Brain microvascular endothelial cell (primary cell): Measurements from ENCODE around the gene CALR.

Source experiments
- DNase-seq: peaks from one replicate; pipeline ENCODE4 v3.0.0-alpha.2; 2020
- H3K27ac ChIP-seq: fragments of 250-450 bp; sonication (Bioruptor Pico); 2 replicates; pipeline ENCODE4 v1.5.1; 2020; ENCODE audit warnings: mild to moderate bottlenecking, moderate library complexity
- H3K27me3 ChIP-seq: fragments of 250-450 bp; sonication (Bioruptor Pico); replicated peaks from 2 replicates; pipeline ENCODE4 v1.5.1; 2020; ENCODE audit warnings: mild to moderate bottlenecking
- H3K36me3 ChIP-seq: fragments of 250-450 bp; sonication (Bioruptor Pico); replicated peaks from 2 replicates; pipeline ENCODE4 v1.5.1; 2020; ENCODE audit warnings: mild to moderate bottlenecking
- H3K4me3 ChIP-seq: 2 replicates; pipeline ENCODE4 v1.5.1; 2011; ENCODE audit warnings: low read depth, mild to moderate bottlenecking, control low read depth, low read length, moderate library complexity
- CTCF ChIP-seq: IDR thresholded peaks from 2 replicates; pipeline ENCODE4 v1.5.1; 2011; ENCODE audit warnings: low read depth, mild to moderate bottlenecking, moderate library complexity, low read length, control low read depth, inconsistent platforms; ENCODE audit errors: missing control alignments
- in situ Hi-C: cut with HindIII; loops from 2 replicates; pipeline ENCODE4 v1.10.0; 2017; ENCODE audit warnings: low sequenced_read_pairs, low pct_ligation_motif_present

CALR gene

GRCh38 chr19:12932392-12933286 is 5.8 kb upstream of the CALR start:
- Histone ChIP-seq H3K4me3 (peak overlapping the region; percentile 100), H3K27me3 (no peaks in the 10 kb centered on the region), H3K27ac (peak overlapping the region; percentile 65), H3K36me3 (peaks cover 22% of the 10 kb centered on the region)
- no peak for TF ChIP-seq CTCF
- DNase-seq: no peak
- in situ Hi-C loops: no loop called here

GRCh38 chr19:12933287-12934072 is 4.9 kb upstream of the CALR start, which contains the start of gene FARSA:
TSS of gene FARSA (minus strand) at chr19:12933711. CDS start at chr19:12933696, 15 bp downstream.
- Histone ChIP-seq H3K4me3 (peak within 1 kb of the TSS; percentile 100), H3K27ac (peak within 1 kb of the TSS; percentile 65), H3K36me3 (peaks cover 17% of the 10 kb centered on the region), H3K27me3 (no peaks in the 10 kb centered on the region)
- in situ Hi-C loops: no loop called here
- TF ChIP-seq CTCF: no peak
- peak; percentile 92 for DNase-seq

GRCh38 chr19:12935071-12935470 is 3.3 kb upstream of the CALR start:
- in situ Hi-C loops: no loop called here
- H3K4me3 ChIP-seq: no peak overlapping the region
- peaks cover 15% of the 10 kb centered on the region for H3K36me3 ChIP-seq
- no peak for TF ChIP-seq CTCF
- no peak overlapping the region for H3K27ac ChIP-seq
- no peak for DNase-seq
- no peaks in the 10 kb centered on the region for H3K27me3 ChIP-seq

- Histone ChIP-seq H3K4me3 (no peak overlapping the region), H3K27ac (no peak overlapping the region), H3K36me3 (peaks cover 23% of the 10 kb centered on the region)
These were observed 1.8 kb upstream of the CALR start for GRCh38 chr19:12936582-12936981.

More at GRCh38 chr19:12936582-12936981, 1.8 kb upstream of the CALR start:
- TF ChIP-seq CTCF: no peak
- H3K27me3 ChIP-seq: no peaks in the 10 kb centered on the region
- no peak for DNase-seq
- in situ Hi-C loops: no loop called here
